HepG2 (cell line): Measurements from ENCODE around the gene TMEM107. TPM values are rescaled to one million over a fixed set of nuclear protein-coding genes. Genes with fewer than 3 reads are reported as not detected.

Source experiments
- EZH2 ChIP-seq: conservative IDR thresholded peaks from 2 replicates; pipeline ENCODE4 v1.6.1; 2012; ENCODE audit warnings: mild to moderate bottlenecking, low read depth, low read length, moderate library complexity
- FOXP1 ChIP-seq, 2 experiments: fragments of 450-650 bp in 1 of 2; IDR thresholded peaks; 2 replicates each; pipeline ENCODE4 v1.6.1; 2017 to 2018; ENCODE audit warnings: antibody characterized with exemption in 1 of 2
- HNRNPUL1 ChIP-seq: fragments of 200-400 bp; formaldehyde crosslinking; IDR thresholded peaks from 2 replicates; pipeline ENCODE4 v1.6.1; 2017; ENCODE audit warnings: low read depth, mild to moderate bottlenecking, low read length, moderate library complexity
- KLF13 ChIP-seq: sonication (generic); formaldehyde crosslinking; IDR thresholded peaks from 2 replicates; pipeline ENCODE4 v1.4.0; 2020; ENCODE audit warnings: mild to moderate bottlenecking, missing genetic modification reagents
- NCOA5 ChIP-seq: sonication (generic); formaldehyde crosslinking; IDR thresholded peaks from 2 replicates; pipeline ENCODE4 v1.4.0; 2020; ENCODE audit warnings: missing genetic modification reagents
- SP4 ChIP-seq: sonication (generic); formaldehyde crosslinking; IDR thresholded peaks from 2 replicates; pipeline ENCODE4 v1.8.1; 2023; ENCODE audit warnings: mild to moderate bottlenecking, missing genetic modification reagents
- TGIF2 ChIP-seq: IDR thresholded peaks from 2 replicates; pipeline ENCODE4 v1.6.1; 2016; ENCODE audit warnings: control low read depth, missing compliant biosample characterization
- ZNF207 ChIP-seq: fragments of 450-650 bp; IDR thresholded peaks from 2 replicates; pipeline ENCODE4 v1.6.1; 2016; ENCODE audit warnings: antibody characterized with exemption, borderline replicate concordance
- ZNF263 ChIP-seq: sonication (generic); formaldehyde crosslinking; IDR thresholded peaks from 2 replicates; pipeline ENCODE4 v1.4.0; 2020; ENCODE audit warnings: missing genetic modification reagents
- ZNF296 ChIP-seq: sonication (generic); formaldehyde crosslinking; conservative IDR thresholded peaks from 2 replicates; pipeline ENCODE4 v1.5.0; 2020; ENCODE audit warnings: mild to moderate bottlenecking, missing genetic modification reagents
- polyA plus RNA-seq, 8 experiments: library from polyadenylated mRNA; depleted of rRNA in 3 of 8; stranded (reverse) in 7 of 8; unstranded in 1 of 8; fragments of >200 nt; fragmentation: Illumina TruSeq in 4 of 8; extraction: Trizol in 4 of 8; gene quantifications; 2 replicates each; pipeline versions ENCODE4 v1.2.1 to v1.2.3, GENCODE V29; 2011 to 2016; ENCODE audit warnings: low read depth in 4 of 8, missing spikeins in 1 of 8, mixed read lengths in 1 of 8; ENCODE audit not compliant: insufficient read depth in 1 of 8
- total RNA-seq, 5 experiments: library from RNA; depleted of rRNA; stranded (reverse); fragments of >200 nt; fragmentation: Illumina TruSeq; extraction: Trizol; gene quantifications; 2 replicates each; pipeline ENCODE4 v1.2.3, GENCODE V29; 2016; ENCODE audit warnings: low read depth in 1 of 5
- TF ChIP-seq, protein P1 (sequence below): sonication (generic); formaldehyde crosslinking; IDR thresholded peaks from 2 replicates; pipeline ENCODE4 v1.9.0; 2021; ENCODE audit warnings: missing genetic modification reagents, mild to moderate bottlenecking, borderline replicate concordance
- TF ChIP-seq, protein P2 (sequence below), 2 experiments: IDR thresholded peaks; 2 replicates each; pipeline ENCODE4 v1.6.1; 2011 to 2012; ENCODE audit warnings: low read length in 2 of 2, borderline replicate concordance in 1 of 2, low read depth in 1 of 2, mild to moderate bottlenecking in 1 of 2, moderate library complexity in 1 of 2
- TF ChIP-seq, protein P3 (sequence below): IDR thresholded peaks from 2 replicates; pipeline ENCODE4 v1.6.1; 2016; ENCODE audit warnings: control low read depth
- TF ChIP-seq, protein P4 (sequence below): sonication (generic); formaldehyde crosslinking; IDR thresholded peaks from 2 replicates; pipeline ENCODE4 v1.8.1; 2023; ENCODE audit warnings: mild to moderate bottlenecking, missing genetic modification reagents
- TF ChIP-seq, protein P5 (sequence below): sonication (generic); formaldehyde crosslinking; IDR thresholded peaks from 2 replicates; pipeline ENCODE4 v1.4.0; 2020; ENCODE audit warnings: missing genetic modification reagents
- TF ChIP-seq, protein P6 (sequence below): IDR thresholded peaks from 2 replicates; pipeline ENCODE4 v1.6.1; 2016; ENCODE audit warnings: mild to moderate bottlenecking, missing biosample characterization, missing genetic modification reagents
- TF ChIP-seq, protein P7 (sequence below): sonication (generic); formaldehyde crosslinking; IDR thresholded peaks from 2 replicates; pipeline ENCODE4 v1.4.0; 2020; ENCODE audit warnings: mild to moderate bottlenecking, missing genetic modification reagents
- TF ChIP-seq, protein P8 (sequence below): sonication (generic); formaldehyde crosslinking; IDR thresholded peaks from 2 replicates; pipeline ENCODE4 v1.5.0; 2020; ENCODE audit warnings: missing genetic modification reagents, mild to moderate bottlenecking, borderline replicate concordance

TMEM107 gene
- total and polyA plus RNA-seq, 2 of the 13 experiments (the other 11 are each of a cell fraction or from before 2014, with no cell fraction given), result 7.2 to 15.3 TPM

DNA sequence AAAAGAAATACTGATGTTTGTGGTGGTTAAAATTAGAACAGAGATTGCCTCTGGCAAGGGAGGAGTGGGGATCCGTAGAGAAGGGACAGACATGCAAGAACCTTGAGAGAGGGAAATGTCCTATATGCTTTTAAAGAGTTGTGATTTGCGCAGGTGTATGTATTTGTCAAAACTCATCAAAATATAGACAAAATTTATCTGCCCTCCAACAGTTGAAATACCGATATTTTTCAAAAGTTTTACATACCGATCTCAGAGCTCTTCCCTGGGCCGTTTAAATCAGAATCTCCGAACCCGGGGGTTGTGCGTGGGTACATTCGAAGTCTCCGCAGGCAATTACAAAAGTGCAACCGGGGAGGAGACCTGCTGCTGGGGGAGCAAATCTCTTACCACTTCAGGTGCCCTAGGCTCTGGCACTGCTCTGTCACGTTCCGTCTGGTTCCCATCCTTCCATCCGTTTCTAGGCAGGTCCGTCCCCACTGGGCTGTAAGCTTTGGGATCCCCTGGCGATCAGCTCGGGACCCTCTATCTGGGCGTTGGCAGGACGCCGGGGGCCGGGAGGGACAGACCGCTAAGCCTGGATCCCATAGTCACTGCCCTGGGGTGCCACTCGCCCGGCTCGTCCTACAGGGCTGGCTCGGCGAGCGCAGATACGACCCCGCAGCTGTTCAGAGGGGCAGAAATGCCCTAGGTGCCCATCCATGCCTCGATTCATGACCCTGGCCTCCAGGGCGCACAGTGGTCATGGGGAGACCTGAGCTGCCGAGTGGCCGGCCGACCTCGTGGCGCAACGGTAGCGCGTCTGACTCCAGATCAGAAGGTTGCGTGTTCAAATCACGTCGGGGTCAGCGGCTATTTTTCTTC lies 9.6 kb upstream of the TMEM107 start (continued):
- TF ChIP-seq ZNF263 (CRISPR knock-in tag) (0 out of 2 replicates have a peak, but pooled peaks have one; percentile 8), HNRNPUL1 (no peak), FOXP1 (IDR thresholded peaks at IDR 0.05) (no peak), FOXP1 (CRISPR knock-in tag; IDR thresholded peaks at IDR 0.05) (no peak), ZNF207 (no peak), TGIF2 (CRISPR knock-in tag) (no peak), EZH2 (no peak), SP4 (no peak), NCOA5 (no peak), ZNF296 (CRISPR knock-in tag) (no peak), KLF13 (CRISPR knock-in tag) (no peak)
- TF ChIP-seq, protein P1, sequence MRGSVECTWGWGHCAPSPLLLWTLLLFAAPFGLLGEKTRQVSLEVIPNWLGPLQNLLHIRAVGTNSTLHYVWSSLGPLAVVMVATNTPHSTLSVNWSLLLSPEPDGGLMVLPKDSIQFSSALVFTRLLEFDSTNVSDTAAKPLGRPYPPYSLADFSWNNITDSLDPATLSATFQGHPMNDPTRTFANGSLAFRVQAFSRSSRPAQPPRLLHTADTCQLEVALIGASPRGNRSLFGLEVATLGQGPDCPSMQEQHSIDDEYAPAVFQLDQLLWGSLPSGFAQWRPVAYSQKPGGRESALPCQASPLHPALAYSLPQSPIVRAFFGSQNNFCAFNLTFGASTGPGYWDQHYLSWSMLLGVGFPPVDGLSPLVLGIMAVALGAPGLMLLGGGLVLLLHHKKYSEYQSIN, result no peak
- TF ChIP-seq, protein P2, sequence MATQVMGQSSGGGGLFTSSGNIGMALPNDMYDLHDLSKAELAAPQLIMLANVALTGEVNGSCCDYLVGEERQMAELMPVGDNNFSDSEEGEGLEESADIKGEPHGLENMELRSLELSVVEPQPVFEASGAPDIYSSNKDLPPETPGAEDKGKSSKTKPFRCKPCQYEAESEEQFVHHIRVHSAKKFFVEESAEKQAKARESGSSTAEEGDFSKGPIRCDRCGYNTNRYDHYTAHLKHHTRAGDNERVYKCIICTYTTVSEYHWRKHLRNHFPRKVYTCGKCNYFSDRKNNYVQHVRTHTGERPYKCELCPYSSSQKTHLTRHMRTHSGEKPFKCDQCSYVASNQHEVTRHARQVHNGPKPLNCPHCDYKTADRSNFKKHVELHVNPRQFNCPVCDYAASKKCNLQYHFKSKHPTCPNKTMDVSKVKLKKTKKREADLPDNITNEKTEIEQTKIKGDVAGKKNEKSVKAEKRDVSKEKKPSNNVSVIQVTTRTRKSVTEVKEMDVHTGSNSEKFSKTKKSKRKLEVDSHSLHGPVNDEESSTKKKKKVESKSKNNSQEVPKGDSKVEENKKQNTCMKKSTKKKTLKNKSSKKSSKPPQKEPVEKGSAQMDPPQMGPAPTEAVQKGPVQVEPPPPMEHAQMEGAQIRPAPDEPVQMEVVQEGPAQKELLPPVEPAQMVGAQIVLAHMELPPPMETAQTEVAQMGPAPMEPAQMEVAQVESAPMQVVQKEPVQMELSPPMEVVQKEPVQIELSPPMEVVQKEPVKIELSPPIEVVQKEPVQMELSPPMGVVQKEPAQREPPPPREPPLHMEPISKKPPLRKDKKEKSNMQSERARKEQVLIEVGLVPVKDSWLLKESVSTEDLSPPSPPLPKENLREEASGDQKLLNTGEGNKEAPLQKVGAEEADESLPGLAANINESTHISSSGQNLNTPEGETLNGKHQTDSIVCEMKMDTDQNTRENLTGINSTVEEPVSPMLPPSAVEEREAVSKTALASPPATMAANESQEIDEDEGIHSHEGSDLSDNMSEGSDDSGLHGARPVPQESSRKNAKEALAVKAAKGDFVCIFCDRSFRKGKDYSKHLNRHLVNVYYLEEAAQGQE (IDR thresholded peaks at IDR 0.05; ENCODE audit: borderline replicate concordance in 1 of 2, low read depth in 1 of 2, low read length in 2 of 2), result no peak
- TF ChIP-seq, protein P3, sequence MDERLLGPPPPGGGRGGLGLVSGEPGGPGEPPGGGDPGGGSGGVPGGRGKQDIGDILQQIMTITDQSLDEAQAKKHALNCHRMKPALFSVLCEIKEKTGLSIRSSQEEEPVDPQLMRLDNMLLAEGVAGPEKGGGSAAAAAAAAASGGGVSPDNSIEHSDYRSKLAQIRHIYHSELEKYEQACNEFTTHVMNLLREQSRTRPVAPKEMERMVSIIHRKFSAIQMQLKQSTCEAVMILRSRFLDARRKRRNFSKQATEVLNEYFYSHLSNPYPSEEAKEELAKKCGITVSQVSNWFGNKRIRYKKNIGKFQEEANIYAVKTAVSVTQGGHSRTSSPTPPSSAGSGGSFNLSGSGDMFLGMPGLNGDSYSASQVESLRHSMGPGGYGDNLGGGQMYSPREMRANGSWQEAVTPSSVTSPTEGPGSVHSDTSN, result no peak
- TF ChIP-seq, protein P4, sequence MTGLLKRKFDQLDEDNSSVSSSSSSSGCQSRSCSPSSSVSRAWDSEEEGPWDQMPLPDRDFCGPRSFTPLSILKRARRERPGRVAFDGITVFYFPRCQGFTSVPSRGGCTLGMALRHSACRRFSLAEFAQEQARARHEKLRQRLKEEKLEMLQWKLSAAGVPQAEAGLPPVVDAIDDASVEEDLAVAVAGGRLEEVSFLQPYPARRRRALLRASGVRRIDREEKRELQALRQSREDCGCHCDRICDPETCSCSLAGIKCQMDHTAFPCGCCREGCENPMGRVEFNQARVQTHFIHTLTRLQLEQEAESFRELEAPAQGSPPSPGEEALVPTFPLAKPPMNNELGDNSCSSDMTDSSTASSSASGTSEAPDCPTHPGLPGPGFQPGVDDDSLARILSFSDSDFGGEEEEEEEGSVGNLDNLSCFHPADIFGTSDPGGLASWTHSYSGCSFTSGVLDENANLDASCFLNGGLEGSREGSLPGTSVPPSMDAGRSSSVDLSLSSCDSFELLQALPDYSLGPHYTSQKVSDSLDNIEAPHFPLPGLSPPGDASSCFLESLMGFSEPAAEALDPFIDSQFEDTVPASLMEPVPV (CRISPR knock-in tag), result no peak; the same call in 1 of the 2 replicates
- TF ChIP-seq, protein P5, sequence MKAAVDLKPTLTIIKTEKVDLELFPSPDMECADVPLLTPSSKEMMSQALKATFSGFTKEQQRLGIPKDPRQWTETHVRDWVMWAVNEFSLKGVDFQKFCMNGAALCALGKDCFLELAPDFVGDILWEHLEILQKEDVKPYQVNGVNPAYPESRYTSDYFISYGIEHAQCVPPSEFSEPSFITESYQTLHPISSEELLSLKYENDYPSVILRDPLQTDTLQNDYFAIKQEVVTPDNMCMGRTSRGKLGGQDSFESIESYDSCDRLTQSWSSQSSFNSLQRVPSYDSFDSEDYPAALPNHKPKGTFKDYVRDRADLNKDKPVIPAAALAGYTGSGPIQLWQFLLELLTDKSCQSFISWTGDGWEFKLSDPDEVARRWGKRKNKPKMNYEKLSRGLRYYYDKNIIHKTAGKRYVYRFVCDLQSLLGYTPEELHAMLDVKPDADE (CRISPR knock-in tag), result peak; percentile 25; the same call in 1 of the 2 replicates
- TF ChIP-seq, protein P6, sequence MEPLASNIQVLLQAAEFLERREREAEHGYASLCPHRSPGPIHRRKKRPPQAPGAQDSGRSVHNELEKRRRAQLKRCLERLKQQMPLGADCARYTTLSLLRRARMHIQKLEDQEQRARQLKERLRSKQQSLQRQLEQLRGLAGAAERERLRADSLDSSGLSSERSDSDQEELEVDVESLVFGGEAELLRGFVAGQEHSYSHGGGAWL (CRISPR knock-in tag), result 0 out of 2 replicates have a peak, but pooled peaks have one; percentile 53
- TF ChIP-seq, protein P7, sequence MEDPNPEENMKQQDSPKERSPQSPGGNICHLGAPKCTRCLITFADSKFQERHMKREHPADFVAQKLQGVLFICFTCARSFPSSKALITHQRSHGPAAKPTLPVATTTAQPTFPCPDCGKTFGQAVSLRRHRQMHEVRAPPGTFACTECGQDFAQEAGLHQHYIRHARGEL, result no peak
- TF ChIP-seq, protein P8, sequence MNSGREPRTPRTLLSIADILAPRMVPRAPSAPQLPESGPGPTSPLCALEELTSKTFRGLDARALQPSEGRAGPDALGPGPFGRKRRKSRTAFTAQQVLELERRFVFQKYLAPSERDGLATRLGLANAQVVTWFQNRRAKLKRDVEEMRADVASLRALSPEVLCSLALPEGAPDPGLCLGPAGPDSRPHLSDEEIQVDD (CRISPR knock-in tag), result no peak
